CD4-positive, alpha-beta T cell treated with Interleukin-10 for 1 hour (primary cell): ENCODE results near the gene PWP1.
A peak's percentile ranks its signal among the peaks of the same experiment; 100 is the strongest.

Source experiments
- DNase-seq: peaks from one replicate; pipeline ENCODE4 v3.0.0-alpha.2; 2020

PWP1 gene

GRCh38 chr12:107749083-107749482, 63.5 kb downstream of the PWP1 start:
- DNase-seq, result no peak

DNA sequence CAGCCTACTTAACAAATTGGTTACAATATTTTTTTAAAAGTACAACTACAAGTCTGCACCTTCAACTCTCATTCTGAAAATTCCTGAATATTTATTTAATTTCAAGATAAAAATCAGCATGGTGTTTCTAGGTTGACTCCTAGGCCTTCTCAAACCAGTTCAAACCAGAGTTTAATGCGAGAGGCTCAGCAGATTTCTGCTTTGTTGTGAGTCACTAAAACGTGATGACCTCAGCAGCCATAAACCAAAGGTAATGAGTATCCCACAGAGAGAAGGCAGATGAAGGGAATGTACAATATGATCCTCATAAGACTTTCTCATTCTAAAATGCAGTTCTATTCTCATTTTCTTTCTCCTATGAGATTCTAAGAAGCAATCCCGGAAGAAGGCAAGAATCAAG, 73.8 kb downstream of the PWP1 start:
- DNase-seq, result peak; percentile 18

GRCh38 chr12:107760207-107760808, 74.7 kb downstream of the PWP1 start:
- peak; percentile 33 for DNase-seq

DNA sequence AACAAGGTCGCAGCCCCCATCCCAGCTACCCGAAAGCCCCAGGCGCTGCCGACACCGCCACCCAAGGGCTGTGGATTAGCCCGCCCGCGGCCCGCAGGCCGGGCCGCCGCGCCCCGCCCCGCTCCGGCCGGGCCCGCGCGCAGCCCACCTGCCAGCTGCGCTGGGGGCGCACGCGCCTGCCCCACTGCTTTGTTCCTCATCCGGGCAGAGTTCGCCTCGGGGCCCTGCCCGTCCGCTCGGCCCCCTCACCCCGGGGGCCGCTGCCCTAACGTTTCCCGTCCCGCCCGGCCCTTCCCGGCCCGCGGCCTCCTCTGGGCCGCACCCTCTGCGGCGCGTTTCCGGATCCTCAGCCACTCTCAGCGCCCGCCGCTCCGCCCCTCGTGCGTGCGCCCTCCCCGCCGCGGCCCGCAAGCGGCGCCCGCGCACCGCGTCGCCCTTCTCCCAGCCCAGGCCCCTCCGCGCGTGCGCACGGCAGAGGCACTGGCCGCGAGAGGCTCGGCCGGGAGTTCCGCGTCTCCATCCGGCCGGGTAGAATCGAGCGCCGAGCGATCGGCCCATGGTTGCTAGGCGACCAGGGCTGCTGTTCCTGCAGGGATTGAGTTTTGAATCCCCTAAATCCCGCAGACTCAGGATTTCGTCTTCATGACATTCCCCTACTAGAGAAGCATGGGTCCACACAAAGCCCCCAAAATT, 75.4 kb downstream of the PWP1 start, which contains the start of gene PRDM4:
Gene PRDM4 (minus strand): TSS at position 329 of the 693 bp plus-strand sequence. CDS start 622 bp downstream, outside the sequence.
- DNase-seq, result peak; percentile 93

DNA sequence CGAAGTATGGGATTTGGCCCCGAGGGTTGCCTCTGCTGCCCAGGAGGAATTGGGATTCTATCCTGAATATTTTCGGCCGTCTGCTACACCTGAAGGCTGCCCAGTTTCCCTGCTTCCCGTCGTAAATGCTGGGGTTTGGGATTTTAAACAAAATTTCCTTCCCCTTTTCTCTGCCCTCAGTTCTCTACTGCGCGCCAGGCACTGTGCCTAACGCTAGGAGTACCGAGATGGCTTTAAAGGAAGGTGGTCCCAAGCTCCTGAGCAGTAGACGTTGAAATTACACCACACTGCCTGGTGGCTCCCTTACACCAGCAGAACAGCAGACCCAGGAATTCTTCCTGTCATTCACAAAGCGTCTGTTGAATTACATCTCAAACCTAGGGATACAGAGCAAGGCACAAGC, 75.9 kb downstream of the PWP1 start:
- DNase-seq, result no peak
